ENCODE measurements around the gene PTTG1IP.

Gene PTTG1IP

GRCh38 chr21:44857127-44857892 lies 16.2 kb downstream of the PTTG1IP start:
- Histone ChIP-seq H3K36me3 (ENCODE audit: insufficient read depth, low read length) (peaks cover 51% of the 10 kb centered on the region), H3K4me3 (no peak overlapping the region), H3K27ac (no peak overlapping the region), H3K9ac (ENCODE audit: insufficient read length) (no peak overlapping the region), H3K9me3 (ENCODE audit: low read depth, low read length) (no peaks in the 10 kb centered on the region)
- no peak for DNase-seq (ENCODE audit: low read depth, low spot score)
- TF ChIP-seq POLR2AphosphoS5 (IDR thresholded peaks at IDR 0.05; ENCODE audit: borderline replicate concordance, low read depth, low read length) (no peak), FOXP2 (optimal IDR thresholded peaks at IDR 0.05; ENCODE audit: control extremely low read depth, extremely low read length, insufficient read depth) (no peak), EZH2 (IDR thresholded peaks at IDR 0.05) (no peak)

DNA sequence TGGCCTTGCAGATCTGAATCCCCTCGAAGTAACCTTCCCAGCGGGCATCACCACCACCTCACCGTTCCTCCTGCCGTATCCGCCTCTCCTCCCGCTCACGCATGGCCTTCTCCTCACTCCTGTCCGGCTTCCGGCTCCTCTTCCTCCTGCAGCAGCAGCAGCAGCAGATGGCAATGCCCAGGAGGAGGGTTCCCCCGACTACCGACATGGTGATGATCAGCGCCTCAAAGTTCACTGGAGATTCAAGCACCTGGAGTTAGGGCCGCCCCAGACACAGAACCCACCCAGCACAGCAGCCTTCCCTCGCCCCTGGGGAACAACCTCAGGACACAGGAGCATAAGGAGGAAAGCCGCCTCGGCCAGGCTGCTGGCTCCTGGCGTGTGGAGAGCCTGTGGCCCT lies 17.4 kb downstream of the PTTG1IP start:
- TF ChIP-seq POLR2AphosphoS5 (IDR thresholded peaks at IDR 0.05; ENCODE audit: borderline replicate concordance, low read depth, low read length) (no peak), EZH2 (IDR thresholded peaks at IDR 0.05) (no peak), FOXP2 (optimal IDR thresholded peaks at IDR 0.05; ENCODE audit: control extremely low read depth, extremely low read length, insufficient read depth) (no peak)
- no peak overlapping the region for H3K4me3 ChIP-seq
- no peaks in the 10 kb centered on the region for H3K9me3 ChIP-seq (ENCODE audit: low read depth, low read length)
- H3K9ac ChIP-seq (ENCODE audit: insufficient read length) = no peak overlapping the region
- no peak overlapping the region for H3K27ac ChIP-seq
- peaks cover 57% of the 10 kb centered on the region for H3K36me3 ChIP-seq (ENCODE audit: insufficient read depth, low read length)
- DNase-seq (ENCODE audit: low read depth, low spot score) = no peak

- H3K4me3 ChIP-seq = no peak overlapping the region
- DNase-seq (ENCODE audit: low read depth, low spot score) = no peak
- no peak overlapping the region for H3K9ac ChIP-seq (ENCODE audit: insufficient read length)
- peak overlapping the region; percentile 46; the same call in 1 of the 2 replicates for H3K27ac ChIP-seq
- TF ChIP-seq FOXP2 (optimal IDR thresholded peaks at IDR 0.05; ENCODE audit: control extremely low read depth, extremely low read length, insufficient read depth) (no peak), EZH2 (IDR thresholded peaks at IDR 0.05) (no peak), POLR2AphosphoS5 (IDR thresholded peaks at IDR 0.05; ENCODE audit: borderline replicate concordance, low read depth, low read length) (no peak)
- H3K9me3 ChIP-seq (ENCODE audit: low read depth, low read length) = no peaks in the 10 kb centered on the region
- H3K36me3 ChIP-seq (ENCODE audit: insufficient read depth, low read length) = peaks cover 63% of the 10 kb centered on the region
Measured at GRCh38 chr21:44855572-44855971, 17.9 kb downstream of the PTTG1IP start.

DNA sequence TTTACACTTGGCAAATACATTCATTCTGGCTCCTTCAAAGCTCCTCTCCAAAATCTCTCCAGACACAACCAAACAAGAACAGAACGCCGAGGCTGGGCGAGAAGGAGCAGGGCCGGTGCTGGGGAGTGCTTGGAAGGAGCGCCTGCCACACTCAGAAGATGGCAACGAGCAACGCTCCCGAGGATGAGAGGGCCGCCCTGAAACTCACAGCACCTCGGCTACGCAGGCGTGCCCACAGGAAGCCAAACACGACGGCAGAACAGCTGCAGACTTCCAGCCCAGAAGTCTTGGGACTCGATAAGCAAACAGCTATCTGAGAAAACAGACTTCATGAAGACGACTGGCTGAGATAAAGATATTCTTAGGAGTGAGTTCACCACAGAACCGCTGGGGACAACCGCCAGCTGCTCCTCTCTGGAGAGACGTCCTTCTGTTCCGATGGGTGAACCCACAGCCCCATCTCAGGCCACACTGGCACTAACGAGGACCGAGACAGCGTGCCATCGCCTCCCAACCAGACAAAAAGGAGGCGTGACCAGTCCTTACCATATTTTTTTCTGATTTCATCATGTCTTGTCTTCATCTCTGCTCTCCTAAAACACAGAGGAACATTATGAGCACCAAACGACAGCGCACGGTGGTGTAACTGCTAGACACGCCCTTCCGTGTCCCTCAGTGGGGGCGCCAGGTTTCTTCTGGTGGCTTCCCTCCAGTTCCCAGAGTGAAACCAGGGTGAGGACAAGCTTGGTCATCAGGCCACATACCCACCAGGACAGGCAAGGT lies 18.6 kb downstream of the PTTG1IP start:
- Histone ChIP-seq H3K9me3 (ENCODE audit: low read depth, low read length) (no peaks in the 10 kb centered on the region), H3K36me3 (ENCODE audit: insufficient read depth, low read length) (peaks cover 69% of the 10 kb centered on the region), H3K9ac (ENCODE audit: insufficient read length) (no peak overlapping the region), H3K27ac (peak overlapping the region; percentile 46; the same call in 1 of the 2 replicates), H3K4me3 (no peak overlapping the region)
- DNase-seq (ENCODE audit: low read depth, low spot score) = no peak
- TF ChIP-seq EZH2 (IDR thresholded peaks at IDR 0.05) (no peak), POLR2AphosphoS5 (IDR thresholded peaks at IDR 0.05; ENCODE audit: borderline replicate concordance, low read depth, low read length) (no peak)

GRCh38 chr21:44854391-44854663 lies 19.2 kb downstream of the PTTG1IP start:
- Histone ChIP-seq H3K9me3 (ENCODE audit: low read depth, low read length) (no peaks in the 10 kb centered on the region), H3K9ac (ENCODE audit: insufficient read length) (no peak overlapping the region), H3K36me3 (ENCODE audit: insufficient read depth, low read length) (peaks cover 69% of the 10 kb centered on the region), H3K27ac (no peak overlapping the region), H3K4me3 (no peak overlapping the region)
- TF ChIP-seq FOXP2 (optimal IDR thresholded peaks at IDR 0.05; ENCODE audit: control extremely low read depth, extremely low read length, insufficient read depth) = no peak
- no peak for TF ChIP-seq POLR2AphosphoS5 (IDR thresholded peaks at IDR 0.05; ENCODE audit: borderline replicate concordance, low read depth, low read length)
- TF ChIP-seq EZH2 (IDR thresholded peaks at IDR 0.05) = no peak
- DNase-seq (ENCODE audit: low read depth, low spot score) = no peak

- no peak overlapping the region for H3K27ac ChIP-seq
- no peak for DNase-seq (ENCODE audit: low read depth, low spot score)
- no peak overlapping the region for H3K9ac ChIP-seq (ENCODE audit: insufficient read length)
- H3K4me3 ChIP-seq = no peak overlapping the region
- H3K9me3 ChIP-seq (ENCODE audit: low read depth, low read length) = no peaks in the 10 kb centered on the region
- TF ChIP-seq EZH2 (IDR thresholded peaks at IDR 0.05) = no peak
- TF ChIP-seq FOXP2 (optimal IDR thresholded peaks at IDR 0.05; ENCODE audit: control extremely low read depth, extremely low read length, insufficient read depth) = no peak
- no peak for TF ChIP-seq POLR2AphosphoS5 (IDR thresholded peaks at IDR 0.05; ENCODE audit: borderline replicate concordance, low read depth, low read length)
- peaks cover 67% of the 10 kb centered on the region for H3K36me3 ChIP-seq (ENCODE audit: insufficient read depth, low read length)
Measured at GRCh38 chr21:44853601-44854390, 19.7 kb downstream of the PTTG1IP start.

GRCh38 chr21:44850905-44851657 lies 22.4 kb downstream of the PTTG1IP start:
- Histone ChIP-seq H3K36me3 (ENCODE audit: insufficient read depth, low read length) (peaks cover 53% of the 10 kb centered on the region), H3K27ac (no peak overlapping the region), H3K4me3 (no peak overlapping the region), H3K9ac (ENCODE audit: insufficient read length) (no peak overlapping the region), H3K9me3 (ENCODE audit: low read depth, low read length) (no peaks in the 10 kb centered on the region)
- no peak for DNase-seq (ENCODE audit: low read depth, low spot score)
- TF ChIP-seq EZH2 (IDR thresholded peaks at IDR 0.05) = no peak
- no peak for TF ChIP-seq FOXP2 (optimal IDR thresholded peaks at IDR 0.05; ENCODE audit: control extremely low read depth, extremely low read length, insufficient read depth)
- TF ChIP-seq POLR2AphosphoS5 (IDR thresholded peaks at IDR 0.05; ENCODE audit: borderline replicate concordance, low read depth, low read length) = no peak
